Measurements from ENCODE around the gene TMEM263.

DNA sequence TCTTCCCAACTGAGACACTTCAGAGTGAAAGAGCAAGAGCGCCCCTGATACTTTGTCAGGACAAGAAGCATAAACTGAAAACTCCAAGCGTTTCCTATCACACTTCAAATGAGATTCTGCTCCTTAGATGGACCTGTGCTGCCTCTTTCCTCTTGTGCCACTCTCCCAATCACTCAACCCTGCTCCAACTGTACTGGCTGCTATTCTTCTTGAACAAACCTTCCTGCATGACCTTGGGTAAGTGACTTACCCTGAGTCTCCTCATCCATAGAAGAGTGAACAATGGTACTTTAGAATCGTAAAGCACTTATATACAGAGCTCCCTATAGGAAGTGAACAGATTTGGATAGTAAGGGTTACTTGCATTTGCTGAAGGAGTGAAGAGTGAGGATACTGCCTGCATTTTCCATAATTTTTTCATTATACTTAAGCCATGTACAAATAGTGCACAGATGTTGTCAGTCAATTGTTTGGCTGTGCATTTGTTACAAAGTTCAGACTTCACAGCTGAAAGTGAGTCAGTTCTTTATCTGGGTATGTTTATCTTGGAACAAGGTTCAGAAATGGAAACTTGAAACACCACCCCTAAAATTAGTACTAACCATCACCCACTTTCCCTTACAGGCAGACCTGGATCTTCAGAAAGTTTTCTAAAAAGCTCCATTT is 20.4 kb downstream of the TMEM263 start:
- TF ChIP-seq SIN3A (IDR thresholded peaks at IDR 0.05; ENCODE audit: borderline replicate concordance, insufficient read depth, low read length) (no peak), TAF1 (IDR thresholded peaks at IDR 0.05; ENCODE audit: borderline replicate concordance, insufficient read depth, low read length) (no peak)
